ENCODE data around the gene PIGU.

GRCh38 chr20:34683667-34684066 is 6.8 kb upstream of the PIGU start:
- TF ChIP-seq JUN (IDR thresholded peaks at IDR 0.05; ENCODE audit: borderline replicate concordance, insufficient read depth, insufficient read length, low read depth) (no peak), POLR2AphosphoS5 (IDR thresholded peaks at IDR 0.05; ENCODE audit: insufficient read depth, low read depth, low read length) (no peak), MAX (IDR thresholded peaks at IDR 0.05; ENCODE audit: insufficient read depth, insufficient read length) (no peak), POLR2A (IDR thresholded peaks at IDR 0.05; ENCODE audit: low read depth, low read length) (no peak), MYC (IDR thresholded peaks at IDR 0.05; ENCODE audit: low read depth, low read length) (no peak), EZH2 (IDR thresholded peaks at IDR 0.05; ENCODE audit: borderline replicate concordance, low read depth, low read length, severe bottlenecking) (no peak), FOS (IDR thresholded peaks at IDR 0.05; ENCODE audit: borderline replicate concordance, insufficient read depth, low read length) (no peak), GATA2 (IDR thresholded peaks at IDR 0.05; ENCODE audit: insufficient read depth, insufficient read length, low read depth, low read length) (no peak)
- TF ChIP-seq, protein P1, sequence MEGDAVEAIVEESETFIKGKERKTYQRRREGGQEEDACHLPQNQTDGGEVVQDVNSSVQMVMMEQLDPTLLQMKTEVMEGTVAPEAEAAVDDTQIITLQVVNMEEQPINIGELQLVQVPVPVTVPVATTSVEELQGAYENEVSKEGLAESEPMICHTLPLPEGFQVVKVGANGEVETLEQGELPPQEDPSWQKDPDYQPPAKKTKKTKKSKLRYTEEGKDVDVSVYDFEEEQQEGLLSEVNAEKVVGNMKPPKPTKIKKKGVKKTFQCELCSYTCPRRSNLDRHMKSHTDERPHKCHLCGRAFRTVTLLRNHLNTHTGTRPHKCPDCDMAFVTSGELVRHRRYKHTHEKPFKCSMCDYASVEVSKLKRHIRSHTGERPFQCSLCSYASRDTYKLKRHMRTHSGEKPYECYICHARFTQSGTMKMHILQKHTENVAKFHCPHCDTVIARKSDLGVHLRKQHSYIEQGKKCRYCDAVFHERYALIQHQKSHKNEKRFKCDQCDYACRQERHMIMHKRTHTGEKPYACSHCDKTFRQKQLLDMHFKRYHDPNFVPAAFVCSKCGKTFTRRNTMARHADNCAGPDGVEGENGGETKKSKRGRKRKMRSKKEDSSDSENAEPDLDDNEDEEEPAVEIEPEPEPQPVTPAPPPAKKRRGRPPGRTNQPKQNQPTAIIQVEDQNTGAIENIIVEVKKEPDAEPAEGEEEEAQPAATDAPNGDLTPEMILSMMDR (IDR thresholded peaks at IDR 0.05; ENCODE audit: extremely low read depth in 1 of 2, insufficient read depth in 1 of 2, low read depth in 1 of 2, low read length in 2 of 2) = no peak

Measured in endothelial cell of umbilical vein (primary cell).